Panc1 (cell line): ENCODE data around the gene MROH7.

Experiments
- POLR2AphosphoS5 ChIP-seq: IDR thresholded peaks from 2 replicates; pipeline ENCODE4 v1.6.1; 2012; ENCODE audit warnings: mild to moderate bottlenecking, low read depth, low read length, moderate library complexity
- SIN3A ChIP-seq: IDR thresholded peaks from 2 replicates; pipeline ENCODE4 v1.6.1; 2012; ENCODE audit warnings: low read depth, mild to moderate bottlenecking, low read length, moderate library complexity, borderline replicate concordance; ENCODE audit not compliant: insufficient read depth
- TF ChIP-seq, protein P1 (sequence below): fragments of 450-650 bp; IDR thresholded peaks from 2 replicates; pipeline ENCODE4 v1.5.1; 2017; ENCODE audit warnings: mild to moderate bottlenecking
- TF ChIP-seq, protein P2 (sequence below), 2 experiments: IDR thresholded peaks; 2 replicates each; pipeline ENCODE4 v1.6.1; 2011 to 2012; ENCODE audit warnings: low read depth in 2 of 2, control low read depth in 1 of 2, low read length in 1 of 2, mild to moderate bottlenecking in 1 of 2, moderate library complexity in 1 of 2; ENCODE audit not compliant: insufficient read depth in 1 of 2

DNA sequence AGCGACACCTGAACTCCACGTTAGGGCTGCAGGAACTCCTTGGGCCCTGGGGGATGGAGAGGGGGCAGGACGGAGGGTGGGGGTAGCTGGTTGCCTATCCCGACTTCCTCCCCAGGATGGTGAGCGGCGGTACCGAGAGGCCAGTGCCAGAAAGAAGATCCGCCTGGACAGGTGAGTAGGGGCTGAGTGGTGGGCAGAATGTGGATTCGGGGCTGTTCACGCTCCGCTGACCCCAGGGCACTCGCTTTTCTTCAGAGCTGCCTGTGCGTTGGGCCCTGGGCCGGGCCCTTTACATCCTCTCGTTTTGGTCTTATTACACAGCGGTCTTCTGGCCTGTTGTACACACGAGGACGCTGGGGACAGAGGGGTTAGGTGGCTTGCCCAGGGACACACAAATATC, 39.0 kb upstream of the MROH7 start:
- TF ChIP-seq, protein P1, sequence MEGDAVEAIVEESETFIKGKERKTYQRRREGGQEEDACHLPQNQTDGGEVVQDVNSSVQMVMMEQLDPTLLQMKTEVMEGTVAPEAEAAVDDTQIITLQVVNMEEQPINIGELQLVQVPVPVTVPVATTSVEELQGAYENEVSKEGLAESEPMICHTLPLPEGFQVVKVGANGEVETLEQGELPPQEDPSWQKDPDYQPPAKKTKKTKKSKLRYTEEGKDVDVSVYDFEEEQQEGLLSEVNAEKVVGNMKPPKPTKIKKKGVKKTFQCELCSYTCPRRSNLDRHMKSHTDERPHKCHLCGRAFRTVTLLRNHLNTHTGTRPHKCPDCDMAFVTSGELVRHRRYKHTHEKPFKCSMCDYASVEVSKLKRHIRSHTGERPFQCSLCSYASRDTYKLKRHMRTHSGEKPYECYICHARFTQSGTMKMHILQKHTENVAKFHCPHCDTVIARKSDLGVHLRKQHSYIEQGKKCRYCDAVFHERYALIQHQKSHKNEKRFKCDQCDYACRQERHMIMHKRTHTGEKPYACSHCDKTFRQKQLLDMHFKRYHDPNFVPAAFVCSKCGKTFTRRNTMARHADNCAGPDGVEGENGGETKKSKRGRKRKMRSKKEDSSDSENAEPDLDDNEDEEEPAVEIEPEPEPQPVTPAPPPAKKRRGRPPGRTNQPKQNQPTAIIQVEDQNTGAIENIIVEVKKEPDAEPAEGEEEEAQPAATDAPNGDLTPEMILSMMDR = no peak
- TF ChIP-seq POLR2AphosphoS5 = no peak
- no peak for TF ChIP-seq SIN3A
- TF ChIP-seq, protein P2, sequence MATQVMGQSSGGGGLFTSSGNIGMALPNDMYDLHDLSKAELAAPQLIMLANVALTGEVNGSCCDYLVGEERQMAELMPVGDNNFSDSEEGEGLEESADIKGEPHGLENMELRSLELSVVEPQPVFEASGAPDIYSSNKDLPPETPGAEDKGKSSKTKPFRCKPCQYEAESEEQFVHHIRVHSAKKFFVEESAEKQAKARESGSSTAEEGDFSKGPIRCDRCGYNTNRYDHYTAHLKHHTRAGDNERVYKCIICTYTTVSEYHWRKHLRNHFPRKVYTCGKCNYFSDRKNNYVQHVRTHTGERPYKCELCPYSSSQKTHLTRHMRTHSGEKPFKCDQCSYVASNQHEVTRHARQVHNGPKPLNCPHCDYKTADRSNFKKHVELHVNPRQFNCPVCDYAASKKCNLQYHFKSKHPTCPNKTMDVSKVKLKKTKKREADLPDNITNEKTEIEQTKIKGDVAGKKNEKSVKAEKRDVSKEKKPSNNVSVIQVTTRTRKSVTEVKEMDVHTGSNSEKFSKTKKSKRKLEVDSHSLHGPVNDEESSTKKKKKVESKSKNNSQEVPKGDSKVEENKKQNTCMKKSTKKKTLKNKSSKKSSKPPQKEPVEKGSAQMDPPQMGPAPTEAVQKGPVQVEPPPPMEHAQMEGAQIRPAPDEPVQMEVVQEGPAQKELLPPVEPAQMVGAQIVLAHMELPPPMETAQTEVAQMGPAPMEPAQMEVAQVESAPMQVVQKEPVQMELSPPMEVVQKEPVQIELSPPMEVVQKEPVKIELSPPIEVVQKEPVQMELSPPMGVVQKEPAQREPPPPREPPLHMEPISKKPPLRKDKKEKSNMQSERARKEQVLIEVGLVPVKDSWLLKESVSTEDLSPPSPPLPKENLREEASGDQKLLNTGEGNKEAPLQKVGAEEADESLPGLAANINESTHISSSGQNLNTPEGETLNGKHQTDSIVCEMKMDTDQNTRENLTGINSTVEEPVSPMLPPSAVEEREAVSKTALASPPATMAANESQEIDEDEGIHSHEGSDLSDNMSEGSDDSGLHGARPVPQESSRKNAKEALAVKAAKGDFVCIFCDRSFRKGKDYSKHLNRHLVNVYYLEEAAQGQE (IDR thresholded peaks at IDR 0.05; ENCODE audit: insufficient read depth in 1 of 2, low read depth in 2 of 2, low read length in 1 of 2) = no peak
